SW480 (cell line): Measurements from ENCODE around the gene DCXR.

Experiments used
- DNase-seq: peaks from one replicate; pipeline ENCODE4 v3.0.0-alpha.2; 2016; ENCODE audit warnings: low spot score

The DCXR gene

DNA sequence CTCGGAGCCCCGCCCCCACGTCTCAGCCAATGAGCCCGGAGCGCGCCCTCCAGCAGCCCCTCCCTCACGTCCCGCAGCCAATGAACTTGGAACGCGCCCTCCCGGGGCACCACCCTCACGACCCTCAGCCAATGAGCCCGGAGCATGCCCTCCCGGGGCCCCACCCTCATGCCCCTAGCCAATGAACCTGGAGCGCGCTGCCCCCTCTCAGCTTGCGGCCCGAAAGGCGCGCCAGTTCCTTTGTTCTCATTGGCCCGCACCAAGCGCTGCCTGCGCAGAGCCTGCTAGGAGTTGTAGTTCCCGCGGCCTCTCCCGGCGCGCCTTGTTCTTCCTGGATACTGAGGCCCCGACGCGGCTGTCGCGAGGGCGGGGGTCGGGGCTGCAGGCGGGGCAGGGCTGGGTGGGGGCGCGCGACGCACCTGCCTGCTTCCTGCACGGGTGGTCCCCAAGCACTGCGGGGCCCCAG lies 14.5 kb downstream of the DCXR start, which contains the start of gene LRRC45:
LRRC45 (plus strand) TSS at position 325 of the 466 bp plus-strand sequence. CDS start 339 bp downstream, outside the sequence.
- peak; percentile 98 for DNase-seq

DNA sequence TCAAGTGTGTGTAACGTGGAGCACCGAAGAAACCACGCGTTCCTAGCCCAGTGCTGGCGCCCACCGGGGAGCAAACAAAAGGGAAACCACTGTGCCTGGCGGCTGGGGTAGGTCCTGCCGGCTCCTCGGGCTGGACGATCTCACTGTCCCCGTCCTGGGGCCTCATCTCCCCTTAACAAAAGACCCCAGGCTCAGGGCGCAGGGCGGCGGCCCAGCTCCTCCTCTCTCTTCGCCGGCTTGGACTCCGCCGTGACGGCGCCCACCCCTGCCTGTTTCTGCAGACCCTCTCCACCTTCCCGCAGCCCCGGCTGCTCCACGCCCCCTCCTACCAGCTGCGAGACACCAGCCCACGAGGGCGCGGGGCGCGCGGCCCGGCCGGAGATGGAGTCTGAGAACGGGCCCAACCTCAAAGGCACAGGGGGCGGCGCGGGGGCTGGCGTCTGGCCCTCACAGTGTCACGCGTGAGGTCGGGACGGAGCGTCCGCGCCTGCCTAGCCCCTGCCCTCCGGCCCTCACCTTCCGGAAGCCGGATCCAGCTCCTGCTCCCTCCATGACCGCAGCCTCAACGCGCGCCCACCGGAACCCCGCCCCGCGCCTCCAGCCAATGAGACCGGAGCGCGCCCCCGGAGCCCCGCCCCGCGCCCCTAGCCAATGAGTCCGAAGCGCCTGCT lies 15.1 kb downstream of the DCXR start, which contains the start of gene CENPX:
CENPX (minus strand) TSS at position 569 of the 671 bp plus-strand sequence; CDS start at position 552, 17 bp downstream.
- DNase-seq, result peak; percentile 48

DNA sequence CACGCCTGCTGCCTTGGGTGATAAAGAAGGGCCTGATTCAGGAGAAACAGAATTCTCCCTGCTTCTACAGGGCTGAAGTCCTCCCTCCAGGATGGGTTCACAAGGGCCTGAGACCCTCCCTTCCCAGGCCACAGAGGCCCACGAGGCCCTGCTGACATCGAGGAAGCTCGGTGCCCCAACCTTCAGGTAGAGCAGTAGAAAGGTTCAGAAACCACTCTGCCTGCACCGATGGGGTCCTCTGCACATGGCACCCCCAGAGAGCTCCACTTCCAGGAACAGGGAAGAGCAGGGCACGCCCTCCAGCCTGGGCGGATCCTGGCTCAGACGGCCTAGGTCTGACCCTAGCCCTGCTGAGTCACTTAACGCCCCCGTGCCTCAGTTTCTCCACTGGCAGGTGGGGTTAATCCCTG lies 15.6 kb downstream of the DCXR start:
- DNase-seq, result peak; percentile 52

DNA sequence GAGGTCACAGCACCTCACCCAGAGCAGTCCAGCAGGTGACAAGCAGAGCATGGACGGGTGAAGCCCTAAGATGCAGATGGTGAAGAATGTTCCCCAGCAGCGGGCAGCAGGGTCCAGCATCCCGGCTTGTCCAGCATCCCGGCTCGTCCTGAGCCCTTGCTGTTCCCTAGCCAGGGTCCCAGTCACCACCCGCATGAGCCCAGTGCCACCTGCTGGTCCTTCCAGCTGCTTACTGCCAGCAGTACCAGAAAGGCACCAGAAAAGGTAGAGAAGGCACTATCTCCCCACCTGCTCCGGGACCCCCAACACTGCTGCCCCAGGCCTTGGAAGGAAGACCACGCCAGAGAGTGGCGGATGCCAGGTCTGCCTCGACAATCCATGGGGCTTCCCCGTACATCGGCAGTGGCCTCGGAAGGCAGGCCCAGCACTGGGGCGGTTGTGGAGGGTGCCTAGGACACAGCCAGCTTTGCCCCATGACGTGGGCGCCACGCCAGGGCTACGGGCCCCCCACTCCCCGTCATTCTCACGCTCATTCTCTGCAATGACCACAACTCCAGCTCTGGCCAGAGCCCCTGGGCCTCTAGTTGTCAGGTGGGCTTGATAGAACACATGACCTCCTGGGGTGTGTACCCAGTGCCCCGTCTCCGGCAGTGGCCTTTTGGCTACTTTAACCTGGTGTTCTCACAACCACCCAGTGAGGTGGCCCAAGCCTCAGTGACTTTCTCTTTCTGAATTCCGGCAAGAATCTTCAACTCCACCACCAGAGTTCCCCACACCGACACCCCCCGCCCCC lies 16.2 kb downstream of the DCXR start:
- peak; percentile 89 for DNase-seq

DNA sequence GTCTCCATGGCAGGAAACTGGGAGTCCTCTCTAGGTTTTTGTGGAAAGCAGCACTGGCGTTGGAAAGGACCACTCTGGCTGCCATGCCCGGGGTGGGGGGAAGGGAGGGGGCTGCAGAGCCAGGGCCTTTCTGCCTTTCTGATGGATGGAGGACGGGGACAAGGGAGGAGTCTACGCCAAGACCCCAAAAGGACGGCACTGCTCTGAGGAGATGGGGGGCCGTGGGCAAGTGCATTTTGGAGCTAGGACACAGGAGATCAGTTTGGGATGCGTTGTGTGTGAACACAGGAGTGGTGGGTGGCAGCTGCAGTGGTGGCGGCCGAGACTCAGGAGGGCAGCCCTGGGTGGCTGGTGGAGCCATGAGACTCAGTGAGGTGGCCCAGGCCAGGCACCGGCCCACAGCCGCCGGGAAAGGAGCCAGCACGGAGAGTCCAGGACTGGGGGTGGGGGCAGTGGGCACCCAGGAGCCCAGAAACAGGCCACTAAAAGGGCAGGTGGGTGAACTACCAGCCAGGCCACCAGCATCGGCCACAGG lies 16.9 kb downstream of the DCXR start:
- DNase-seq, result no peak

DNA sequence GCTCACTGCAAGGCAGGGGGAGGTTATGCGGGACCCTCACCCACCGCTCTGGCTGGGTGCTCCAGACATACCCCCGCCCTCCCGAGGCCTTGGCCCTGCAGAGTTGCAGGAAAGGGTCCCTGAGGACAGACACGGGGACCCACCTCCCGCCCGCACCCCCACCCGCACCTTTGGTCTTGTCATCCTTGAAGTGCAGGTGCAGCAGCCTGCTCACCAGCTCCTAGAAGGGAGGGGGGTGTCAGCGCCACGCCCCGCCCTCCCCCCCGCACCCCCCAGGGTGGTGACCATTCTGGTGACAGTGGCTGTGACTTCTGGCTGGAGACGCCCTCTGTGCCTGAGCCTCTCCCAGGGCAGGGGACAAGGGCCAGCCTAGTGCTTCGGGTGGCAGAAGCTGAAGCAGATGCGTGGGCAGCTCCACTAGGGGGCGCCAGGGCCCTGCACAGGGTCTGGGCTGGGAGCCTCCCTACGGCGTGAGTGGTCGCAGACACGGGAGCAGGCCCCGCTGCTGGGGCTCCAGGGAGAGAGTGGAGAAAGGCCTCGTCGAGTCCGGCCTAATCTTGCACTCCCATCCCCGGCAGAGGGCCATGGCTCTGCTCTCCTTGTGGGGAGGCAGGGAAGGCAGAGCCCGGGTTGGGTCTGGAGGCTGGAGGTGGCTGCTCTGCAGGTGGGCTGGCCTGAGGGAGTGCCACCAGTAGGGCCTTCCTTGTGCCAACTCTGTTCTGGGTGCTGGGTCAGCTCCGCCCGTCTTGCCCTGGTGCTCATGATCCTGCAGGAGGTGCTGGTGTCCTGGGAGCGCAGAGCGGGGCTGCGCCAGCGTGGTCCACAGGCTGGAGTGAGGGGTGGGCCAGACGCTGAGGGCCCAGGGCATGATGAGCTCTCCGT lies 17.6 kb downstream of the DCXR start:
- DNase-seq, result peak; percentile 82

GRCh38 chr17:82018989-82019689 lies 18.4 kb downstream of the DCXR start:
- DNase-seq, result no peak

DNA sequence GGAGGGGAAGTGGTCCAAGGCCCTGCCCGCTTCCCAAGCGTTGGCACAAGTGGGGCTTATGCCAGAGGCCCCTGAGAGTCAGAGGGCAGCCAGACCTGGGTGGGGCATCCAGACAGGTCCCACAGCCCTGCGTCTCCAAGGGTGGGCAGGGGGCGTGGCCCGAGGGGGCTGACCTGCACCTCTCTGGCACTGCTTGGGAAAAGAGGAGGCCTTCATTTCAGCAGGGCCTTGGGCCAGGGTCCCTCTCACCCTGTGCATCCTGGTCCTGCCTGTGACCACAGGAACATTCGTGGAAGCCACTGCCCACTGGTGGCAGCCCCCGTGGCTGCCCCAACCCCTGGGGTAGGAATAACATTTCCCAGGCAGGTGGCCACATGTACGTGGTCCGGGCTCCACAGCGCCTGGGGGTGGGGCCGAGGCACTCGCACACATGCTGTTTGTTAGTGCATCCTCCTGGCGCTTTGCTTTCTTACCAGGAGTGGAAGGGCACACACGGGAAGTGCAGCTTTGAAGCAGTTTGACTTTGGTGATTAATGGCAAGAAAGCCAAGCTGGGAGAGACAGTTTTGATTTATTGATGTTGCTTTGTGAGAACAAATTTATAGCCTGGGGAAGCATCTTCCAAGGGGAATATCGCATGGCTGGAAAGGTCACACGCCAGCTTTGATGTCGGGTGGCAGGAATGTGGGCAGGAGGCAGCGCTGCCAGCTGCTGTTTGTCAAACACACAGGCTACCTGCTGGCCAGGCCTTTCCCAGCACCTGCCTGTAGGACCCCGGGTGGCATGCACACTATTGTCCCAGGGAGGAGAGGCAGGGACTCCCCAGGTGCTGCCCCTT lies 19.1 kb downstream of the DCXR start:
- peak; percentile 90 for DNase-seq

- DNase-seq, result peak; percentile 55
These were observed 19.8 kb downstream of the DCXR start for GRCh38 chr17:82017612-82018151.

GRCh38 chr17:82016875-82017459 lies 20.5 kb downstream of the DCXR start:
- DNase-seq, result no peak

- peak; percentile 63 for DNase-seq
These were observed 21.2 kb downstream of the DCXR start for GRCh38 chr17:82016061-82016874.

DNA sequence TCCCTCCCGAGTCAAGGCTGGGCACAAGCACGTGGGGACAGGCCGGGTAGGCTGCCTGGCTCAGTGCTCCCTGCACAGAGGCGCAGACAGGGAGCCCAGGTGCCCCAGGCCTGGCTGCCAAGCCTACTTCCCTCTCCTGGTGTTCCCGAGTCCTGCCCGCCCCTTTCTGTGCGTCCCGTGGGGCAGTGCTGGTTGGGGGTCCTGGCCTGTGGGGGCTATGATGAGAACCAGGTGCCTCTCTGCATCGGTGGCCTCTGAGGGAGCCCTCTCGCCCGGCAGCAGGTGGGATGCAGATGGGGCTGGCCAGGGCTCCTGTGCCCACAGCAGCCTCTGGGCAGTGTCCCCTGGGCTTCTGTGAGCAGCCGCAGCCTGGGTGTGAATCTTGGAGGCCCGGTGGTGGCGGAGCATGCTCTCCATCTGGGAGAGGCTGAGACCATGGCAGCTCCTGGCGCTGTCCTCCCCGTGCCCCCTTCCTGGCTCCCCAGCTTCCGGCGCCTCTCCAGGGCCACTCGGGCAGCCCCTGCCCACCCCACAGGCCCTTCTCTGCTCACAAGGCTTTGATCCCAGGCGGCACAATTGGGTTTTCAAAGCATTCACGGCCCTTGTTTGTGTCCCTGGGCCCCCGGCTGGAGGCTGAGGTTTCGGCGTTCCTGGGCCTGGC lies 22.1 kb downstream of the DCXR start:
- DNase-seq, result peak; percentile 84

GRCh38 chr17:82014971-82015310 lies 22.6 kb downstream of the DCXR start:
- no peak for DNase-seq

GRCh38 chr17:82014432-82014831 lies 23.1 kb downstream of the DCXR start:
- peak; percentile 67 for DNase-seq

- DNase-seq, result peak; percentile 69
These were observed 23.6 kb downstream of the DCXR start for GRCh38 chr17:82013772-82014321.

DNA sequence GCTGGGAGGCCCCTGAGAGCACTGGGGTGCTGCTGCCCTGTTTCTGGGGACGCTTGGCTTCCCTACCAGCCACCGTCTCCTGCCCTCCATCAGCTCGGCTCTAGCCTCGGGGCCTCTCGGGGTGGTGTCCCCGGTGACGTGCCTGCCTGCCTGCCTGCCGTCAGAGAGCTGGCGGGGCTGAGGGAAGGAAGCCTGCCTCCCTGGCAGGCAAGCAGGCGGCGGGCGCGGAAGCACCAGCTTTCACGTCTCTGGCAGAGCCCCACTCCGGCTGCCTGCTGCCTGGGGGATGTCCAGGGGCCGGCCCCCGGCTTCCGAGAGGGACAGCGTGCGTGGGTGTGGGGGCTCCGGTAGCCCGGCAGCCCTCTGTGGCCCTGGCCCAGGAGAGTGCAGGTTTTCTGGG lies 24.2 kb downstream of the DCXR start:
- DNase-seq, result peak; percentile 46

GRCh38 chr17:82012640-82013295 lies 24.7 kb downstream of the DCXR start:
- peak; percentile 94 for DNase-seq
